OCI-LY7 (cell line): ENCODE data around the gene ABR. TPM values are rescaled to one million over a fixed set of nuclear protein-coding genes. Genes with fewer than 3 reads are reported as not detected.

Source experiments
- BruUV-seq: library from RNA; stranded (reverse); fragments of 400-500 nt; replicated peaks from 2 replicates; lab custom pipeline; 2021; lab: Mats Ljungman, UMichigan
- CTCF ChIA-PET: fragments of 300-600 bp; sonication (Branson Sonifier 250); formaldehyde crosslinking; loops from one replicate; lab custom pipeline; 2022; ENCODE audit warnings: antibody characterized with exemption; ENCODE audit not compliant: unreplicated experiment; lab: Charles Lee
- POLR2A ChIA-PET: fragments of 300-600 bp; sonication (Branson Sonifier 250); formaldehyde crosslinking; loops from one replicate; lab custom pipeline; 2022; ENCODE audit warnings: antibody characterized with exemption; lab: Charles Lee
- DNase-seq: peaks from one replicate; pipeline ENCODE4 v3.0.0-alpha.2; 2015; ENCODE audit warnings: low spot score
- H2AFZ ChIP-seq: fragments of 200-600 bp; sonication (generic), shearing (Covaris generic); 2 replicates; pipeline ENCODE4 v1.6.1; 2014; ENCODE audit warnings: mild to moderate bottlenecking, antibody characterized with exemption, low read length, moderate library complexity
- H3K27ac ChIP-seq: fragments of 200-600 bp; sonication (generic); 2 replicates; pipeline ENCODE4 v1.5.1; 2014; ENCODE audit warnings: mixed run types, low read depth, mild to moderate bottlenecking, moderate library complexity, low read length, inconsistent platforms; ENCODE audit not compliant: poor library complexity, severe bottlenecking
- H3K36me3 ChIP-seq: fragments of 200-600 bp; sonication (generic); 2 replicates; pipeline ENCODE4 v1.6.1; 2014; ENCODE audit warnings: mild to moderate bottlenecking, antibody characterized with exemption, low read length, moderate library complexity, mixed read lengths; ENCODE audit not compliant: insufficient read depth
- H3K4me1 ChIP-seq: fragments of 200-600 bp; sonication (generic); 2 replicates; pipeline ENCODE4 v1.5.1; 2014; ENCODE audit warnings: mild to moderate bottlenecking, low read length; ENCODE audit not compliant: insufficient read depth, poor library complexity, severe bottlenecking
- H3K4me2 ChIP-seq: fragments of 200-600 bp; sonication (generic); 2 replicates; pipeline ENCODE4 v1.6.1; 2014; ENCODE audit warnings: mild to moderate bottlenecking, low read length
- H3K4me3 ChIP-seq: fragments of 200-600 bp; sonication (generic); 2 replicates; pipeline ENCODE4 v1.5.1; 2014; ENCODE audit warnings: mild to moderate bottlenecking, low read depth, low read length; ENCODE audit not compliant: poor library complexity, severe bottlenecking
- H3K79me2 ChIP-seq: fragments of 200-600 bp; sonication (generic); 2 replicates; pipeline ENCODE4 v1.6.1; 2016; ENCODE audit warnings: low read depth, mild to moderate bottlenecking, low read length, moderate library complexity, mixed read lengths; ENCODE audit not compliant: insufficient read depth
- H3K9me2 ChIP-seq: fragments of 200-600 bp; sonication (generic); 2 replicates; pipeline ENCODE4 v1.6.1; 2016; ENCODE audit warnings: mild to moderate bottlenecking, low read length, mixed read lengths; ENCODE audit not compliant: insufficient read depth
- H3K9me3 ChIP-seq: fragments of 200-600 bp; sonication (generic); 2 replicates; pipeline ENCODE4 v1.6.1; 2014; ENCODE audit warnings: mild to moderate bottlenecking, mixed run types, low read length, mixed read lengths
- H4K20me1 ChIP-seq: fragments of 200-600 bp; sonication (generic); 2 replicates; pipeline ENCODE4 v1.6.1; 2014; ENCODE audit warnings: mild to moderate bottlenecking, antibody characterized with exemption, low read length, moderate library complexity, mixed read lengths; ENCODE audit not compliant: insufficient read depth
- CTCF ChIP-seq: fragments of 200-600 bp; sonication (generic); conservative IDR thresholded peaks from 2 replicates; pipeline ENCODE4 v1.5.1; 2014; ENCODE audit warnings: mild to moderate bottlenecking, antibody characterized with exemption, low read length, moderate library complexity, mixed read lengths
- EZH2phosphoT487 ChIP-seq: fragments of 200-600 bp; sonication (generic); IDR thresholded peaks from 2 replicates; pipeline ENCODE4 v1.6.1; 2018; ENCODE audit warnings: low read depth, borderline replicate concordance, mild to moderate bottlenecking, mixed run types, antibody characterized with exemption, low read length, moderate library complexity, mixed read lengths
- intact Hi-C: fragments of 100-400 bp; cut with micrococcal nuclease; formaldehyde crosslinking; loops from one replicate; pipeline ENCODE4 v1.10.0; 2022; ENCODE audit not compliant: unreplicated experiment
- total RNA-seq, 2 experiments: library from RNA; depleted of rRNA in 1 of 2; stranded (reverse); fragments of >200 nt in 1 of 2; shearing (Covaris generic) in 1 of 2; gene quantifications; 2 replicates each; pipeline ENCODE4 v1.2.3, GENCODE V29; 2014 to 2022

ABR gene
- total RNA-seq, 2 experiments from 2014 or later, result 164 to 181 TPM

GRCh38 chr17:1043601-1044251 is 136.1 kb downstream of the ABR start:
- peaks cover 77% of the 10 kb centered on the region for H3K36me3 ChIP-seq
- ChIA-PET POLR2A (no interaction called here), CTCF (no interaction called here)
- no peak overlapping the region for H3K4me3 ChIP-seq
- no peaks in the 10 kb centered on the region for H3K4me1 ChIP-seq
- H3K4me2 ChIP-seq, result no peak overlapping the region
- no peak for TF ChIP-seq EZH2phosphoT487
- no peak for TF ChIP-seq CTCF
- BruUV-seq, result no TSS peak
- H4K20me1 ChIP-seq, result no peaks in the 10 kb centered on the region
- no peaks in the 10 kb centered on the region for H3K9me3 ChIP-seq
- H2AFZ ChIP-seq, result no peak overlapping the region
- H3K79me2 ChIP-seq, result no peaks in the 10 kb centered on the region
- intact Hi-C loops, result no loop called here
- no peak overlapping the region for H3K27ac ChIP-seq
- no peak for DNase-seq
- no peaks in the 10 kb centered on the region for H3K9me2 ChIP-seq

DNA sequence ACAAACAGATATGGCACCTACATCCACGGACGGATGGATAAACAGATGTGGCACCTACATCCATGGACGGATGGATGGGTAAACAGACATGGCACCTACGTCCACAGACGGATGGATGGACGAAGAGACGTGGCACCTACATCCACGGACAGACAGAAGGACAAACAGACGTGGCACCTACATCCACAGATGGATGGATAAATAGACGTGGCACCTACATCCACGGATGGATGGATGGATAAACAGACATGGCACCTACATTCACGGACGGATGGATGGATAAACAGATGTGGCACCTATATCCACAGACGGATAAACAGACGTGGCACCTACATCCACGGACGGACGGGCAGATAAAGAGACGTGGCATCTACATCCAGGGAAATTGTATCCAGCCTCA is 137.3 kb downstream of the ABR start:
- H3K9me3 ChIP-seq, result no peaks in the 10 kb centered on the region
- H3K36me3 ChIP-seq, result peaks cover 81% of the 10 kb centered on the region
- H3K4me3 ChIP-seq, result no peak overlapping the region
- no peak for TF ChIP-seq CTCF
- no peak for TF ChIP-seq EZH2phosphoT487
- H3K27ac ChIP-seq, result no peak overlapping the region
- H3K79me2 ChIP-seq, result no peaks in the 10 kb centered on the region
- H3K4me1 ChIP-seq, result no peaks in the 10 kb centered on the region
- BruUV-seq, result no TSS peak
- H3K4me2 ChIP-seq, result no peak overlapping the region
- POLR2A ChIA-PET, result no interaction called here
- CTCF ChIA-PET, result no interaction called here
- no peak for DNase-seq
- intact Hi-C loops, result no loop called here
- H4K20me1 ChIP-seq, result no peaks in the 10 kb centered on the region
- no peak overlapping the region for H2AFZ ChIP-seq
- H3K9me2 ChIP-seq, result no peaks in the 10 kb centered on the region

DNA sequence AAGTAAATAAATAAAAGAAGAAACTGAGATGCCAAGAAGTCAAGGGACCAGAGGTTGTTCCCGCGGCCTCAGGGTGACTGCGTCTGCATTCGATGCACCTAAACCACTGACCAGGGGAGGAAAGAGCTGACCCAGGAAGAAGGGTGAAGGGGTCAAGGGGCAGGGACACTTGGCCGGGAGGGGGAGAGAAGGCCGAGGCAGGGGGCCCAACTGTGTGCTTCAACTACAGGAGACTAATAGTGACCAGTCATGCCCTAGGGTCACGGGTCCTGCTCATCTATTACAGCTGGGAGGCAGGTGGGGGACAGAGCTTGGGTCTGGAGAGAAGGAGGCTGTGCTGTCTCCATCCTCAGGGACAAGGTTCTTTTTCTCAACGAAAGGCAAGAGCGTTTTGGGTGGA is 138.0 kb downstream of the ABR start:
- TF ChIP-seq EZH2phosphoT487, result no peak
- no peak for DNase-seq
- Histone ChIP-seq H3K27ac (no peak overlapping the region), H4K20me1 (no peaks in the 10 kb centered on the region), H3K4me3 (no peak overlapping the region), H3K4me2 (no peak overlapping the region), H3K36me3 (peaks cover 81% of the 10 kb centered on the region), H3K79me2 (no peaks in the 10 kb centered on the region), H3K9me3 (no peaks in the 10 kb centered on the region), H3K4me1 (no peaks in the 10 kb centered on the region), H3K9me2 (no peaks in the 10 kb centered on the region), H2AFZ (no peak overlapping the region)
- intact Hi-C loops, result no loop called here
- ChIA-PET POLR2A (no interaction called here), CTCF (no interaction called here)
- BruUV-seq, result no TSS peak
